ENCODE measurements around the gene CREBRF. TPM values are rescaled to one million over a fixed set of nuclear protein-coding genes. Genes with fewer than 3 reads are reported as not detected.

The CREBRF gene
- total RNA-seq = 100 to 1,000 TPM; 102 TPM
- 10 to 100 TPM; 54.8 to 93.1 TPM for polyA plus RNA-seq

- Histone ChIP-seq H3K4me3 (ENCODE audit: low read length in 2 of 2) (peak within 1 kb of the TSS; percentile 68 to 71), H3K36me3 (ENCODE audit: insufficient read depth, low read length) (peaks cover 6% of the 10 kb centered on the region), H3K9me3 (ENCODE audit: control insufficient read depth in 1 of 2, low read length in 2 of 2) (no peaks in the 10 kb centered on the region), H3K27ac (ENCODE audit: low read depth, low read length) (peak within 1 kb of the TSS; percentile 95), H3K4me1 (ENCODE audit: insufficient read depth, low read length) (peaks cover 44% of the 10 kb centered on the region), H3K27me3 (ENCODE audit: insufficient read depth, low read length) (no peaks in the 10 kb centered on the region)
- CTCF ChIA-PET (ENCODE audit: partially characterized antibody) = interaction anchor here (1.0 to 2.5 kb wide), 4 partner anchors 17 to 89 kb away, joined by 3 to 15 read pairs (median 7); partner anchors contain the start of genes ATP6V0E1 and BNIP1
- DNase-seq = peak; percentile 98 to 99 (median 99)
- Mint-ChIP-seq H3K36me3 (peaks cover 5 to 24% of the 10 kb centered on the region in 2 donors), H3K4me1 (peaks cover 19 to 59% (median 38%) of the 10 kb centered on the region in 4 donors), H3K9me3 (no peaks in the 10 kb centered on the region), H3K4me3 (peak within 1 kb of the TSS; percentile 92 to 98 (median 96)), H3K27me3 (no peaks in the 10 kb centered on the region), H3K27ac (peak within 1 kb of the TSS; percentile 90 to 98 (median 96))
- intact Hi-C loops (cut with micrococcal nuclease) = loop anchor here (1.0 to 10.0 kb wide), 7 partner anchors 21 to 1671 kb away; partner anchors contain the start of genes ATP6V0E1 and NPM1
- POLR2A ChIA-PET (ENCODE audit: partially characterized antibody) = interaction anchor here (0.8 to 4.2 kb wide), 18 partner anchors 9 to 1050 kb away, joined by 3 to 74 read pairs (median 8); partner anchors contain the start of genes ATP6V0E1, BNIP1, DUSP1 and FBXW11
Measured at GRCh38 chr5:173055983-173056782, at the start of gene CREBRF. CREBRF (plus strand) TSS chr5:173056352; CDS start chr5:173080776, 24,424 bp downstream.

GRCh38 chr5:173010021-173010420, 46.1 kb upstream of the CREBRF start:
- CTCF ChIA-PET (ENCODE audit: partially characterized antibody) = interaction anchor here (0.7 to 1.6 kb wide), 4 partner anchors 10 to 299 kb away, joined by 3 to 7 read pairs (median 4); no protein-coding TSS in a partner anchor
- no peaks in the 10 kb centered on the region for H3K27me3 Mint-ChIP-seq
- POLR2A ChIA-PET (ENCODE audit: partially characterized antibody) = no interaction called here
- H3K27ac Mint-ChIP-seq = peak overlapping the region in 4 of 7 donors; percentile 51 to 73 (median 64)
- Histone ChIP-seq H3K4me1 (ENCODE audit: insufficient read depth, low read length) (peaks cover 28% of the 10 kb centered on the region), H3K27ac (ENCODE audit: low read depth, low read length) (no peak overlapping the region), H3K36me3 (ENCODE audit: insufficient read depth, low read length) (no peaks in the 10 kb centered on the region), H3K27me3 (ENCODE audit: insufficient read depth, low read length) (no peaks in the 10 kb centered on the region), H3K4me3 (ENCODE audit: low read length in 2 of 2) (no peak overlapping the region), H3K9me3 (ENCODE audit: control insufficient read depth in 1 of 2, low read length in 2 of 2) (no peaks in the 10 kb centered on the region)
- no peaks in the 10 kb centered on the region for H3K9me3 Mint-ChIP-seq
- no peak overlapping the region for H3K4me3 Mint-ChIP-seq
- H3K36me3 Mint-ChIP-seq = peaks cover 8 to 22% of the 10 kb centered on the region in 2 donors
- intact Hi-C loops (cut with micrococcal nuclease) = no loop called here
- no peak for DNase-seq
- peaks cover 33 to 64% (median 51%) of the 10 kb centered on the region in 4 donors for H3K4me1 Mint-ChIP-seq

- no peaks in the 10 kb centered on the region for H3K36me3 ChIP-seq (ENCODE audit: insufficient read depth, low read length)
- no peaks in the 10 kb centered on the region for H3K27me3 Mint-ChIP-seq
- H3K4me1 ChIP-seq (ENCODE audit: insufficient read depth, low read length) = peaks cover 34% of the 10 kb centered on the region
- peak overlapping the region; percentile 17 to 65 (median 43) for H3K27ac Mint-ChIP-seq
- DNase-seq = no peak
- peaks cover 32 to 64% (median 51%) of the 10 kb centered on the region in 4 donors for H3K4me1 Mint-ChIP-seq
- no peaks in the 10 kb centered on the region for H3K27me3 ChIP-seq (ENCODE audit: insufficient read depth, low read length)
- H3K27ac ChIP-seq (ENCODE audit: low read depth, low read length) = no peak overlapping the region
- intact Hi-C loops (cut with micrococcal nuclease) = no loop called here
- H3K9me3 ChIP-seq (ENCODE audit: control insufficient read depth in 1 of 2, low read length in 2 of 2) = no peaks in the 10 kb centered on the region
- H3K9me3 Mint-ChIP-seq = no peaks in the 10 kb centered on the region
- ChIA-PET POLR2A (ENCODE audit: partially characterized antibody) (interaction anchor here (0.6 kb wide), 2 partner anchors 78 to 384 kb away, joined by 3 read pairs; no protein-coding TSS in a partner anchor), CTCF (ENCODE audit: partially characterized antibody) (interaction anchor here (0.9 to 2.1 kb wide), 6 partner anchors 11 to 296 kb away, joined by 3 to 8 read pairs (median 4); partner anchors contain the start of gene ATP6V0E1)
- H3K4me3 Mint-ChIP-seq = no peak overlapping the region
- no peak overlapping the region for H3K4me3 ChIP-seq (ENCODE audit: low read length in 2 of 2)
- peaks cover 8 to 22% of the 10 kb centered on the region in 2 donors for H3K36me3 Mint-ChIP-seq
Measured at GRCh38 chr5:173010547-173011464, 45.3 kb upstream of the CREBRF start.

- Histone ChIP-seq H3K4me1 (ENCODE audit: insufficient read depth, low read length) (peaks cover 34% of the 10 kb centered on the region), H3K36me3 (ENCODE audit: insufficient read depth, low read length) (no peaks in the 10 kb centered on the region), H3K27ac (ENCODE audit: low read depth, low read length) (no peak overlapping the region), H3K4me3 (ENCODE audit: low read length in 2 of 2) (no peak overlapping the region), H3K27me3 (ENCODE audit: insufficient read depth, low read length) (no peaks in the 10 kb centered on the region), H3K9me3 (ENCODE audit: control insufficient read depth in 1 of 2, low read length in 2 of 2) (no peaks in the 10 kb centered on the region)
- H3K4me1 Mint-ChIP-seq = peaks cover 36 to 64% (median 53%) of the 10 kb centered on the region in 4 donors
- CTCF ChIA-PET (ENCODE audit: partially characterized antibody) = interaction anchor here (1.1 to 2.1 kb wide), 2 partner anchors 28 to 92 kb away, joined by 4 to 8 read pairs; partner anchors contain the start of gene ATP6V0E1
- intact Hi-C loops (cut with micrococcal nuclease) = no loop called here
- H3K9me3 Mint-ChIP-seq = no peaks in the 10 kb centered on the region
- H3K27ac Mint-ChIP-seq = peak overlapping the region in 3 of 7 donors; percentile 8 to 32 (median 27)
- H3K4me3 Mint-ChIP-seq = no peak overlapping the region
- no peaks in the 10 kb centered on the region for H3K27me3 Mint-ChIP-seq
- peaks cover 7 to 25% of the 10 kb centered on the region in 2 donors for H3K36me3 Mint-ChIP-seq
- POLR2A ChIA-PET (ENCODE audit: partially characterized antibody) = no interaction called here
- no peak for DNase-seq
Measured at GRCh38 chr5:173011566-173011965, 44.6 kb upstream of the CREBRF start.

- CTCF ChIA-PET (ENCODE audit: partially characterized antibody) = interaction anchor here (0.6 kb wide), 1 partner anchor 22 kb away, joined by 3 read pairs; no protein-coding TSS in a partner anchor
- no peaks in the 10 kb centered on the region for H3K27me3 ChIP-seq (ENCODE audit: insufficient read depth, low read length)
- no peak overlapping the region for H3K27ac ChIP-seq (ENCODE audit: low read depth, low read length)
- H3K36me3 Mint-ChIP-seq = peaks cover 6 to 24% of the 10 kb centered on the region in 2 donors
- H3K4me3 Mint-ChIP-seq = no peak overlapping the region
- no peaks in the 10 kb centered on the region for H3K36me3 ChIP-seq (ENCODE audit: insufficient read depth, low read length)
- H3K27ac Mint-ChIP-seq = peak overlapping the region in 2 of 7 donors; percentile 21 to 35
- H3K9me3 ChIP-seq (ENCODE audit: control insufficient read depth in 1 of 2, low read length in 2 of 2) = no peaks in the 10 kb centered on the region
- H3K4me1 ChIP-seq (ENCODE audit: insufficient read depth, low read length) = peaks cover 36% of the 10 kb centered on the region
- no peaks in the 10 kb centered on the region for H3K9me3 Mint-ChIP-seq
- no peak for DNase-seq
- POLR2A ChIA-PET (ENCODE audit: partially characterized antibody) = no interaction called here
- peaks cover 34 to 58% (median 49%) of the 10 kb centered on the region in 4 donors for H3K4me1 Mint-ChIP-seq
- intact Hi-C loops (cut with micrococcal nuclease) = no loop called here
- no peaks in the 10 kb centered on the region for H3K27me3 Mint-ChIP-seq
- H3K4me3 ChIP-seq (ENCODE audit: low read length in 2 of 2) = no peak overlapping the region
Measured at GRCh38 chr5:173012882-173013281, 43.3 kb upstream of the CREBRF start.

GRCh38 chr5:173014671-173015070, 41.5 kb upstream of the CREBRF start:
- peaks cover 11 to 26% of the 10 kb centered on the region in 2 donors for H3K36me3 Mint-ChIP-seq
- no peak overlapping the region for H3K4me3 Mint-ChIP-seq
- Histone ChIP-seq H3K4me1 (ENCODE audit: insufficient read depth, low read length) (peaks cover 36% of the 10 kb centered on the region), H3K27me3 (ENCODE audit: insufficient read depth, low read length) (no peaks in the 10 kb centered on the region), H3K4me3 (ENCODE audit: low read length in 2 of 2) (no peak overlapping the region), H3K9me3 (ENCODE audit: control insufficient read depth in 1 of 2, low read length in 2 of 2) (no peaks in the 10 kb centered on the region), H3K36me3 (ENCODE audit: insufficient read depth, low read length) (no peaks in the 10 kb centered on the region), H3K27ac (ENCODE audit: low read depth, low read length) (no peak overlapping the region)
- intact Hi-C loops (cut with micrococcal nuclease) = no loop called here
- no peaks in the 10 kb centered on the region for H3K9me3 Mint-ChIP-seq
- ChIA-PET CTCF (ENCODE audit: partially characterized antibody) (no interaction called here), POLR2A (ENCODE audit: partially characterized antibody) (no interaction called here)
- DNase-seq = no peak
- peak overlapping the region in 3 of 7 donors; percentile 12 to 56 (median 47) for H3K27ac Mint-ChIP-seq
- no peaks in the 10 kb centered on the region for H3K27me3 Mint-ChIP-seq
- H3K4me1 Mint-ChIP-seq = peaks cover 36 to 64% (median 52%) of the 10 kb centered on the region in 4 donors
